Activated naive CD4-positive, alpha-beta T cell treated with Interleukin-2 at 50 U/mL for 16 hours (primary cell): Measurements from ENCODE around the gene CALHM5.

ENCODE experiments used
- DNase-seq: peaks from one replicate; pipeline ENCODE4 v3.0.0-alpha.2; 2020

CALHM5 gene

DNA sequence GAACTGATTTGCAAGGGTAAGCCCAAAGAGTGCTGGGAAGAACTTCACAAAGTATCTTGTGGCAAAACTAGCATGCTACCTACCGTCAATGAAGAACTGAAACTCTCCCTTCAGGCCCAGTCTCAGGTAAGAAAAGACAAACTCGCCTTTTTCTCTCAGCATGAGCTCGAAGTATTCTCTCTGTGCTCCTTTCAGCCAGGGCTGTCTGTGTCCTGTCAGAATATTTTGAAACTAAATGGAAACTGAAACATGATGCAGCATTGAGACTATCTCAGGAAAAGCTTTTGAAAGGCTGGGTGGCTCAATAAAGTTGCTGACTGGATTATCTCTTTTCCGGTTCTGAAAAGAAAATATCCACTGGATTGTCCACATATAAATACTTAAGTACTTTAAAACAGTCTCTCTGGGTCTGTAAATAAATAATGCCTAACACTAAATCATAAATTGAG is 696 bp downstream of the CALHM5 start:
- DNase-seq: no peak

- no peak for DNase-seq
These were observed 1.3 kb downstream of the CALHM5 start for GRCh38 chr6:116512734-116513133.

- no peak for DNase-seq
These were observed 1.9 kb downstream of the CALHM5 start for GRCh38 chr6:116513224-116513875.

- no peak for DNase-seq
These were observed 2.7 kb downstream of the CALHM5 start for GRCh38 chr6:116514111-116514510.

- DNase-seq: no peak
These were observed 3.7 kb downstream of the CALHM5 start for GRCh38 chr6:116515141-116515540.

DNA sequence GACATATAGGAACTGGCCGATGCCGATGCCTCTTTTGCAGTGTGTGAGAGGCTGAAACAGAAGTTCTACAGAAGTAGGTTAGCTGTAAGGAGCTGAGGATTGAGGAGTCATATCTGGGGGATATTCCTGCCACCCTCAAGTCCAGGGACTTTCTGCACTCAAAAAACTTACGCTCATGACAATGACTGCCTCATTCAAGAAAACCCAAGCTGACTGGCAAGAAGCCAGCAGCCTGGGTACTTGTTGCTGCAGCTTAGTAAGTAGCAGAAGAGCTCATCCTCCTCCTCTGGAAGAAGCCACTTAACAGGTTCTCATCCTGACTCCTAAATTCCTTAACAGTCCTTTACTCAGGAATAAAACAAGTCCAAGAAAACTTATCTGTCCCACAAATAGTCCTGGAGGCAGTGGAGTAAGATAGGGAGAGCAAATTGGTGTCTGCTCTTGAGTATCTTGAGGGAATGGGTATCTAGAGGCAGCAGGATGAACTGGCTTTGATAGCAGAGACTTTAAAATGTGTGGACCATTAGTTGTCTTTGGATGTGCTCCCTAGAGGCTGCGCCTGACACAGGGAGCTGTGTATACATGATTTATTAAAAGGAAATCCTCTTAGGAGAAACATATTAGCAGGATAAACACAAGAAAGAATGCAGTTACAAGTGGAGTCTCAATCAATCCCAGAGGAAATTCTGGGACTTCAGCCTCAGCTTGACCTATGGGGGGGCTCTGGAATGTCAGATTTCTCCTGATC is 7.4 kb downstream of the CALHM5 start:
- no peak for DNase-seq

- DNase-seq: no peak
These were observed 11.5 kb downstream of the CALHM5 start for GRCh38 chr6:116522896-116523295.

DNA sequence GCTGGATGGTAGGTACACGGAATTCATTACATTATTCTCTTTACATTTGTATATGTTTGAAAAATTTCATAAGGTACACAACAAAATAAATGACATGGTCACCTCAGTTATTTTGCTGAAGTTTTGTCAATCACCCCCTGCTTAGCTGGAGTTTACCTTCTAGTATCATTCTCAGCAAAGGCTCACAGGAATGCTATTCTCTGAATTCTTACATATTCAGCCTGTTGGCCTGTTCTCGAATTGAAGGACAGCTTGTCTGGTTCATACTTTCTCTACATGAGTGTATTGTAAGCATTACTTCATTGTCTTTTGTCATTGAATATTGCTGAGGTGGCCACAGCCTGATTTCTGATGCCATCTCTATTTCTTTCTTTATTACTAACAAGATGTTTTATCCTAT is 12.8 kb downstream of the CALHM5 start:
- DNase-seq: no peak

- no peak for DNase-seq
These were observed 16.7 kb downstream of the CALHM5 start for GRCh38 chr6:116528133-116528532.

GRCh38 chr6:116528780-116529179 is 17.3 kb downstream of the CALHM5 start:
- no peak for DNase-seq

DNA sequence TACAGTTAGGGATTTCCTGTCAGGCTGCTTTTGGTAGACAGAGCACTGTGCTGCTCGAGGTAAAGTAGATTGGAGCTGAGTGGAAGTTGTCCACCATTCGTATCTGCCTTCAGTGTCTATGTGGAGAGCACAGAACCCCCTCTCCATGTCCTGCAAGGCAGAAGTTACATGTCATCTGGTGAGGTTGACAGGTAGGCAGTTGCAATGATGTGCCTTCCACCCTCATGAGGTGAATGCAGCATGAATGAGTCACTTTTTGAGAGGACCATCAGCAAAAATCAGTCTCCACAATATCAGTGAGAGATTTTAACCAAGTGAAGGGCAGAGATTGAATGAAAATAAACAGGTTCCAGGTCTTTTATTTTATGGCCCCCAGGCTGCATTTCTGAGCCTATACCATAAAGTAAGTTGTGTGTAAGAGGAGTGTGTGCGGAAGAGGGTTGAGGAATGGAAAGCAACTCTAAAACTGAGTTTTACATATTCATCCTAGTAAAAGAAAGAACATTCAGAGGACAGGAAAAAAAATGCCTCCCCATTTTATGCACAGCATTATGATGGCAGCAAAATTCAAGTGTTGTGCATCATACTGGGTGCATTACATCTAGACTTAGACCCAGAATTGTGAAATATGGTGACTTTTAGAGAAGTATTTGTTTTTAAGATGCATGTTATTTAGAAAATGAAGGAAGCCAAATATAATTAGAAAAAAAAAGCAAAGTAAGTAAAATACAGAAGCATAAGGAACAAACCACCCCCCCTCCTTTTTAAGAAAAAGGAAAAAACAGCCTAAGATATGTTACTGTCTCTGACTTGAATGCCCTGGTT is 18.2 kb downstream of the CALHM5 start:
- no peak for DNase-seq

- no peak for DNase-seq
These were observed 19.0 kb downstream of the CALHM5 start for GRCh38 chr6:116530436-116530835.

- peak; percentile 61 for DNase-seq
These were observed 20.5 kb downstream of the CALHM5 start for GRCh38 chr6:116531675-116532570.

- DNase-seq: no peak
These were observed 22.0 kb downstream of the CALHM5 start for GRCh38 chr6:116533233-116533957.

DNA sequence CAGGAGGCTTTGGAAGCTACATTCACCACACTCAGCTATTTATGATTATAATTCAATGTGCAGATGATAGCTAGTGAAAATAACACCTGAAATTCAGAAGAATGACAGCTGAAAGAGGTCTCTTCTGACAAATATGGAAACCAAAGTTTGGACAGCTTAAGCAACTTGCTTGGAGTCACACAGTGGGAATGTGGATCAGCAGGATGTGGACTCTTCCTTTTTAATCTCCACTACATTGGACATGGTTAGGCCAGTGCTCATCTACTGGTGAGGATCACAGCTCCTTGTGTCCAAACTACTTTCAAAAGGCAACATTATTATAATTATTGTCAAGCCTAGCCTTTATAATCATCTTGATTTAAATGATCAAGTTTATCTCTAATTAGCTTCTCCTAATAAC is 23.7 kb downstream of the CALHM5 start:
- DNase-seq: no peak

DNA sequence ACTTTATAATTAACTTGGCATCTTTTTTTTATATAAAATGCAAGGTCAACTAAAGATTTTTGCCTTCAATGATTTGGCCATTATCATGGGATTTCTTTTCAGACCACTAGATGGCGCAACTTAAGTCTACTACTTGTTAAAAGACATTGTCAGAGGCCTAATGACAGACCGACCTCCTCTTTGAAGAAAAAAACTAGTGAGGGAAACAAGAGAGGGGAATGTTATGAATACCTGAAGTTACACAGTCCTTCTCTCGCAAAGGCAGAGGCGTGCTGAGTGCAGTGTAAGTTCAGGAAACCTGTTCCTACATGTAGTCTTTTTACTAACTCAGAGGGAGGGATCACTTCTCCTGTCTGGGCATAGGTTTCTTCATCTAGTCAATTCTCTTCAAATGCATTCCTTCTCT is 24.8 kb downstream of the CALHM5 start:
- DNase-seq: no peak

GRCh38 chr6:116542426-116542825 is 31.0 kb downstream of the CALHM5 start:
- DNase-seq: no peak

- DNase-seq: no peak
These were observed 31.7 kb downstream of the CALHM5 start for GRCh38 chr6:116543149-116543548.

DNA sequence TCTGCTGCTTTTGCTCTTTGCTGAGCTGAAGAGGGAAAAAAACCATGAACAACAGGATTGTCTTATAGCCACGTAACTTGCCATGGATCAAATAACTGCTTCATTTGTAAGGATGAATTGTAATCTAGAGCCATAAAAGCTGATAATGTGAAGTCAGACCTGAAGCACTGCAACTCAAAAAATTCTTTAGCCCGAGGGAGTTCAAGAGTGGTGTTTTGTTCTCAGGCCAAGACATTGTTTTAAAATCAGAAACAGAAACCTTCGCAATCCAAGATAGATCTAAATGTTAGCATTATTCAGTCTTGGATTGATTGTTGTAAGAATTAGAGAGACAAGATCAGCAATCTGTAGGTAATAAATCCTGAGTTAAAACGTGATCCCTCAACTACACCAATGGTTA is 34.2 kb downstream of the CALHM5 start, which contains the start of gene TRAPPC3L:
Gene TRAPPC3L (minus strand): TSS at position 34 of the 400 bp plus-strand sequence. CDS start 170 bp downstream, outside the sequence.
- DNase-seq: no peak

DNA sequence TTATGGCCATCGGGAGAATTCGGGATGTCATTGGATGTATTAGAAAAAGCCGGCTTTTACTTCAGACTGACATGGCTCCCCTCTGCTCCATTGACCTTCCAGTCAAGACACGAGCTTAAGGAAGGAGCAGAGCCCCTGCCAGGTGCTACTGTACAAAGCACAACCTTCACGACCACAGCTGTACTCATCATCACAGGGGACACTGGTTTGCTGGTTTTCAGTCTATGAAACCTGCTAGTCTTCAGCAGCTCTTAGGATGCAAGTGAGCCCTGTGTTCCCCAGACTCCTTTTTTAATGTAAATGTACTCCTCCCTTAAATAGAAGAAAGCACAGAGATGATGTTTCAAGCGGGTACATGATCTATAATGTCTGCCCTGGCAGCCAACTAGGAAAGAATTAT is 35.9 kb downstream of the CALHM5 start:
- DNase-seq: no peak

DNA sequence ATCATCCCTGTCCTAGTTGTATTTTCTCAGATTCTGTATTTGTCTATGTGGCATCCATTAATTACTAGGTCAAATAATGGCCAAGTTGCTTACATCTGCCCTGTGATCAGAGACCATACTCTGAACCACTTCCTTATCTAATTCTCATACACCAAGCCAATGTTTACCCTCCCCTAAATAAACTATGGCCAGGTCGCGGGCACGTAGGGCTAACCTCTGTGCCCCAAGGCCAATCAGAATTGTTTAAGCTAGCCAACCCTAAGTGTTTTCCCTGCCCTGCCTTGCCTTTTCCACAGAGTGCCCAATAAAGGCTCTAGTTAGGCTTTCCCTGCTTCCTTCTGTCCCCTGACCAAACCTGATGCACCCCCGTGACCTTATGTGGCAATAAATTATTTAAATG is 39.4 kb downstream of the CALHM5 start:
- no peak for DNase-seq

GRCh38 chr6:116553451-116553850 is 42.0 kb downstream of the CALHM5 start, which contains the start of gene CALHM4:
Gene CALHM4 (plus strand): TSS chr6:116553751. CDS start chr6:116553794, 43 bp downstream.
- no peak for DNase-seq
